ENCODE data around the gene CCNJL.

DNA sequence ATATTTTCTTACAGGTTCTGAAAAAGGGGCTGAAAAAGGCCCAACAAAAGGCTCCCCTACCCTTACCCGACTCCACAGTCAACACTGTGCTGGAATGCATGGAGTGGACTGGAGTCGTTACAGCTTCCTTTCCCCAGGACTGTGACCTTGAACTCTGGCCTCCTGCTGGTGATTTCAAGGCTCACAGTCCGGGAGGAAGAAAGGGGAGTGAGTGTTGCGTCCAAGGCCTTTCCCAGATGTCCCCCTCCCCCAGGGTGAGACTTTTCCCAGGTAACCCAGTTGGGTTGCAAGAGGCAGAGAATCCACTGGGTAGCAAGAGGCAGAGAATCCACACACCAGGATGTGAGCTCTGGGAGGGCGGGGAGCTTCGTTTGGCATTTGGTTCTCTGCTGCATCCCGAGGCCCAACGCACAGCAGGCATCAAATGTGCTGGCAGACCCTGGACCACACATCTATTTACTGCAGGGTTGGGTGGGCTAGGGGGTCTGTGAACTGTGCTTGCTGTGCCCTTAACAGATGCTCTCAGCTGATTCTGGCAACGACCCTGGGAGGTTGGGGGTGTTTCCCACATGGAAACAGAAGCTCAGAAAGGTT, 45.5 kb downstream of the CCNJL start:
- TF ChIP-seq CTCF (IDR thresholded peaks at IDR 0.05), result no peak
- TF ChIP-seq ZFX (IDR thresholded peaks at IDR 0.05; ENCODE audit: borderline replicate concordance), result no peak

Data from 22Rv1 (cell line).